ENCODE results near the gene ADAMTS19.
A peak's percentile ranks its signal among the peaks of the same experiment; 100 is the strongest.
"Not testable (repeated sequence)": the region's sequence is repeated elsewhere in the genome, so short reads cannot be mapped to it uniquely, and the experiment has no call there.

ADAMTS19 gene

DNA sequence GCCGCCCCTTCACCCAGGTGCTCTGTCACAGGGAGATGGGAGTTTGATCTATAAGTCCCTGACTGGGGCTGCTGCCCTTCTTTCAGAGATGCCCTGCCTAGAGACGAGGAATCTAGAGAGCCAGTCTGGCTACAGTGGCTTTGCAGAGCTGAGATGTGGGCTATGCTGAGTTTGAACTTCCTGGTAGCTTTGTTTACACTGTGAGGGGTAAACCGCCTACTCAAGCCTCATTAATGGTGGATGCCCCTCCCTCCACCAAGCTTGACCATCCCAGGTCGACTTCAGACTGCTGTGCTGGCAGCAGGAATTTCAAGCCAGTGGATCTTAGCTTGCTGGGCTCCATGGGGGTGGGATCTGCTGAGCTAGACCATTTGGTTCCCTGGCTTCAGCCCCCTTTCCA lies 124.4 kb downstream of the ADAMTS19 start:
- not testable (repeated sequence) for DNase-seq (ENCODE audit: low read depth)

DNA sequence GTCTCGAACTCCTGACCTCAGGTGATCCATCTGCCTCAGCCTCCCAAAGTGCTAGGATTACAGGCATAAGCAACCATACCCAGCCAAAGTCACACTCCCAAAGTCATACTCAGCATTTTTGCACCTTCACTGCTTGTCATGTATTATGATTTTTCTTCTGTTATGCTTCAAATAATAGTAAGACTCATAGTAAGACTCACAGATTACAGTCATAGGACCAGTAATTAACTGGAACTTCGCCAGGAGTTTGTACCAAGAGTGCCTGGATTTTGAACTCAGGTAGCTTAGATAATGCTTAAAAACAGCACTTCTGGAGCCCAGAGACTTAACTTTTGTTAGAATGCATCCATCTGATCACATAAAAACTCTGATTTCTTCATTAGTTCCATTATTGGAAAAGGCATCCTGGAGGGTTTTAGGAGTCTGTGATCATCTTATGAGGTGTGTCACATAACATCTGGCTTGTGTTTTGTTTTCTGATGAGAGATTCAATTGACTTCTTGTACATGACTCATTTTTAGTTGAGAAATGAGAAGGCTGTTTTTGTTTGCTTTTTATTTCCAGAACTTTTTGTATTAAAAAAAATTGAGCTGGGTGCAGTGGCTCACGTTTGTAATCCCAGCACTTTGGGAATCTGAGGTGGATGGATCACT lies 131.5 kb downstream of the ADAMTS19 start:
- DNase-seq (ENCODE audit: low read depth), result no peak

DNA sequence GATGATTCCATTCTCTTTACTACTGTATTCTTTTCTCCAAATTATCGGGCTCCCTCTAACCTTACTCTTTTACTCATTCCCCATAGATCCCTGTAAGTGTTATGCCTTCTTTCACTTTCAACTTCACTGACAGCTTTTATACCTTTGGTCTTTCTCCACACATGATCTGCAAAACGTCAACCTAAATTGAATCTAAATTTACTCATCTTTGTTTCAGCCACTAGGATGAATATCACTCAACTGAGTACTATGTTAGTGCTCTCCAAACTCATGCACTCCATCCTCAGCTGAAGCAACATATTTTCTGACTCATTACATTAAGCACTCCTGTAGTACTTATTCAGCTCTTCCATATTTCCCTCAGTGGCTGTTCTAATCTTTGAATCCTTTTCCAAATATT lies 133.4 kb downstream of the ADAMTS19 start:
- DNase-seq (ENCODE audit: low read depth), result no peak

DNA sequence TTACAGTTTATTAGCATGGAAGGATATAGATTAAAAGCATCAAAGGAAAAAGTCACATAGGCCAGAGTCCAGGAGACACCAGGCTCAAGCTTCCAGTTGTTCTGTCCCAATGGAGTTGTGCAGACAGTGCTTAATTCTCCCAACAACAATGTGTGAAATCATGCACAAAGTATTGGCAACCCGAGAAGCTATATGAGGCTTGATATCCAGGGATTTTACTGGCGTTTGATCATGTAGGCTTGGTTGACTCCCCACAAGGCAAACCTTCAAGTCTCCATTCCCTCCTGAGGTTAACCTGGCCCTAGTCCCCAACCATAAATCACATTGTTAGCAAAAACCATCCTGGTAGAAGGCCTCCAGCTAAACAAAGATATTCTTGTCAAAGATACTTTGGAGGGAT lies 141.5 kb downstream of the ADAMTS19 start:
- no peak for DNase-seq (ENCODE audit: low read depth)

DNA sequence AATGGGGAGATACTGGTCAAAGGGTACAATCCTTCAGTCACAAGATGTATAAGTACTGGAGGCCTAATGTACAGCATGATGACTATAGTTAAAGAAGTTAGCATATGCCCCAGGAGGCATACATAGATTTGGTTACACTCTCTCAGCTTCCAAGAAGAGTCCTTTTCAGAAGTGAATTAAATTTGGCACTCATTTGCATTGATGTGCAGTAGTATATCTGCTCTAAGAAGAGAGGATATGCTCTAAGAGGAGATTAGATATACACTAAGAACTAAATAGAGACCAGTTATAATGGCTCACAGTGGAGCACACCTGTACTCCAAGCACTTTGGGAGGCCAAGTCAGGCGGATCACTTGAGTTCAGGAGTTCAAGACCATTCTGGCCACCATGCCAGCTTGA lies 148.3 kb downstream of the ADAMTS19 start:
- no peak for DNase-seq (ENCODE audit: low read depth)

DNA sequence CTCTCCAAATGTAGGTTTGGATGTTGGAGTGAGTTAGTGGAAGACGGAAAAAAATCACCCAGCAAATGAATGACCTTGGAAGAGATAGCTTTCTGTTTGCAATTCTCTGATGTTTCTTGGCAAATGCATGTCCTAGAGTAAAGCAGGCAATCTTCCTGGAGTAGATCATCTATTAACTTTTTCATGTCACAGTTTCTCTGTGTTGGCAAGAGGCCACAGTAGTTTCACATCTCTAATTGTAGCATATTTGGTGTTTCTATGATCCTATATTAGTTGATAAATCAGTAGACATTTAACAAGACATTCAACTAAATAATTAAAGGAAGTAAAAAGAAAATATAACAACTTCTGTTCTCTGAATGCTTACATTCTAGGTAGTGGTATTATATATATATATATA lies 149.6 kb downstream of the ADAMTS19 start:
- DNase-seq (ENCODE audit: low read depth), result no peak

DNA sequence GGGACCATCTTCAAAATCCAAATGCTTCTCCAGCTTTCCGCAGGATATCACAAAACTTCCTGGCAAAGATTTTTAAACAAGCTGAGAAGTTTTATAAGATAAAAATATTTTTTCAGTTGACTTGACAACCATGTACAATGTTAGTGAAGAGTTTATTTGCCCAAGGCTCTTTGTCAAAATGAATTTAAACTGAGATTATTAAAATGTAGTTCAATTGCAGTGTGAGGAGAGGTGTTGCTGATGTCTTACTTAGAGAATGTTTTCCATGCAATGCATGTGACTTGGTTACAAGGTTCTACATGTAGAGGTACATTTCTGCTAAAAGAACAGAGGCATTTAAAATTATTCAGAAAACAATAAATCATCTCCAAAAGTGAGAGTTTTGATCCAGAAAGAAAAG lies 156.4 kb downstream of the ADAMTS19 start:
- DNase-seq (ENCODE audit: low read depth), result no peak

DNA sequence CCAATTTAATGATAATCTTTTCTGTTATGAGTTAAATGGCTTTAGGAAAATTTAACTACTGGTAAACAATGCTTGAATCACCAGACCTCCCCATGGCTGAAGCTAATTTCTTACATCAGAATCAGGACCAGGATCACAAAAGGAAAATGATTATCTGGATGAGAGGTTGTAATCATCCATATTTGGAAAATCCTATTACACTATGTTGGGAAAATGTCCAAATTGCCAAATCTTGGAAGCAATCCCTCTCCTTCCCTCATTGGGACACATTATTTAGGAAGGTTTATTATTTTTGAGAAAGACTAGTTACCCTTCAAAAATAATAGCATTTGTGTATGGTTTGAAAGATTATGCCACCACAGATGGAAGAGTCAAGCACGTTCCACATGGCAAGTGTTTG lies 157.1 kb downstream of the ADAMTS19 start:
- no peak for DNase-seq (ENCODE audit: low read depth)

DNA sequence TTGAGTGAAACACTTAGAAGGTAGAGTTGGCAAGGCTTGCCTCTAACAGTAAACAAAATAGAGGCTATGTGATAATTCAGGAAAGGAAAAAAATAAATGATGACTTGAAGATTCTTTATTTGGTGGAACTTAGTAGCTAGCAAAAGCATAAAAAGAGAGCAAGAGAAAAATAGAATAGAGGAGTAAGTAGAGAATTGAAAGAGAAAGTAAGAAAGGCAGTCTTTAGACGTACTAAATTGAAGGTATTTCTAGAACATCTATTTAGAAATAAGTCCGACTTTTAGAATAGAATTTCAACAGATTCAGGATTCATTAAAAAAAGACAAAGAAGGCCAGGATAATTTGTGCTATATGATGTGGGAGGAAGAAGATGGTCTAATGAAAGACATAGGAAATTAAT lies 159.7 kb downstream of the ADAMTS19 start:
- no peak for DNase-seq (ENCODE audit: low read depth)

DNA sequence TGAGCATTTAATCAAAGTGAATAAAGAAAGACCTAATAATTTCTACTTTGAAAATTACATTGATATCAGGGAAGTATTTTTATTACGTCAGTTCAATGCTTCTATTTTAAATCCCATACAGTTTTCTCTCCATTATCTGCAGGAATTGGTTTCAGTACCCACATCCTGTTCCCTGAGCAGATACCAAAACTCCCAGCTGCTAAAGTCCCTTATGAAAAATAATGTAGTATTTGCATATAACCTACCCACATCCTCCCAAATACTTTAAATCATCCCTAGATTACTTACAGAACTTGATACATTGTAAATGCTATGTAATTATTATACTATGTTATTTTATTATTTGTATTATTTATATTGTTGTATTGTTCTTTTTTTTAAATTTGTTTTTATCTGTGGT lies 162.4 kb downstream of the ADAMTS19 start:
- no peak for DNase-seq (ENCODE audit: low read depth)

DNA sequence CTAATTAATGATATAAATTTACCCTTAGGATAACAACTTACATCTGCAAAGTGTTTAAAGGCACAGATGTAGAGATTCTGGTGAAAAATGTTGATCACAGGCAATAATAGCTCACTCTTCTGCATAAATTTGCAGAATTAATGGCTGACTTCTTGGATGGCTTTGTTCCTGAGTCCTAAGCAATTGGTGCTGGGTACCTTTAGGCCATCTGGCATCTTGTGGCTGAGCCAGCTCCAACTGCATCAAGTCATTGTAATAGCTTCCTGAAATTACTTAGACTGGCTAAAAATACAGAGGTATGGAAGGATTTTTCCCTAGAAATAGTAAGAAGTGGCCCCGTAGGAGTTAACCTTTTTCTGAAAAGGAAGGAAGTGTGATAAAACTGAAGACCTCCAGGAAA lies 169.5 kb downstream of the ADAMTS19 start:
- DNase-seq (ENCODE audit: low read depth), result no peak

DNA sequence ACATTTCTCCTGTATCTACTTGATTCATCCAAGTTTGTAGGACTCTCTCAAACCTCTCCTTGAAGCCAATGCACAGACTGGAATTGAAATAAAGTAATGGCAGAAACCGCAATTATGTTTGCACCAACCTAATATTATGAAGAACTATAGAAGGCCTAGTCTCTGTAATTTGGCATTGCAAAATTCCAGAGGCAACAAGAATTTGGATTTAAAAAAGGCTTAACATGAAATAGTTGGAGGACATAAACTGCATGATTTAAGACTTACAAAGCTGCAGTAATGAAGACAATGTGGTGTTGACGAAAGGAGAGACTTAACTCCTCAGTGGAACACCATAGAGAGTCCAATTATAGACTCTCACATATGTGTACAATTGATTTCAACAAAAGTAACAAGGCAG lies 170.0 kb downstream of the ADAMTS19 start:
- DNase-seq (ENCODE audit: low read depth), result no peak

DNA sequence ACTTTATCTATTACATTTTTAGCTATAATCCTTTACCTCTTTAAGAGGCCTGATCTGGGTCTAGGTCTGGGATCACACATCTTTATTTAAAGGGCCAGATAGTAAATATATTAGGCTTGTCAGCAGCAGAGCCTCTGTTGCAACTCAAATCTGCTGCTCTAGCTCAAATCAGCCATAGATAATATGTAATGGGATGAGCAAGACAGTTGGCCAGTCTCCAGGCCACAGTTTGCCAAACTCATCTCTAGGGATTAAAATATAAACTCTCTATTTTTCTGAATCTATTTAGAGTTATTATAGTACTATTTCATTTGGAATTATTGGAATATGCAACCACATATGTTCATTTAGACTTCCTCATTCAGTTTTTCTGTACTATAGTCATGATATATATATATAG lies 171.9 kb downstream of the ADAMTS19 start:
- DNase-seq (ENCODE audit: low read depth), result peak; percentile 9

DNA sequence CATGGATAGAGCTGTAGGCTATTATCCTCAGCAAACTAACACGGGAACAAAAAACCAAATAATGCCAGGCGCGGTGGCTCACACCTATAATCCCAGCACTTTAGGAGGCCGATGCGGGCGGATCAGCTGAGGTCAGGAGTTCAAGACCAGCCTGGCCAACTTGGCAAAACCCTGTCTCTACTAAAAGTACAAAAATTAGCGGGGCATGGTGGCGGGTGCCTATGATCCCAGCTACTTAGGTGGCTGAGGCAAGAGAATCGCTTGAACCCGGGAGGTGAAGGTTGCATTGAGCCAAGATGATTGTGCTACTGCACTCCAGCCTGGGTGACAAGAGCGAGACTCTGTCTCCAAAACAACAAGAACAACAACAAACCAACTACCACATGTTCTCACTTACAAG lies 177.4 kb downstream of the ADAMTS19 start:
- not testable (repeated sequence) for DNase-seq (ENCODE audit: low read depth)

DNA sequence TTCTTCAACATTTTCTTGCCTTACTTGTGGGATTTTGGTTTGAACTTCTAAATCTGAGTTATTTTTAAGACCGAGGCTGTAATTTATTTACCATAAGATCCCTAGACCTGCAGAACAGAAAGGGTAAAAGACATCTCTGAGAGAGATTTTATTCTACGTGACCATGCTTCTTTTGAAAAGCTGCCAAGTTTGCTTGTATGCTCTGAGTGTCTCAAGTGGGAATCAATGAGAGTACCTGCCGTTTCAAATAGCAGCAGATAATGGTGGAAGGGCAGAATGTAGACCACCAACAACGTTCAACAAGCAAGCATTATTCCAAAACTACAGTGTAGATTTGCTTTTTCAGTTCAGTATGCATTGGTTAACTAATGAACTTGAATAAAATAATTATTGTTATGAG lies 179.2 kb downstream of the ADAMTS19 start:
- DNase-seq (ENCODE audit: low read depth), result no peak

DNA sequence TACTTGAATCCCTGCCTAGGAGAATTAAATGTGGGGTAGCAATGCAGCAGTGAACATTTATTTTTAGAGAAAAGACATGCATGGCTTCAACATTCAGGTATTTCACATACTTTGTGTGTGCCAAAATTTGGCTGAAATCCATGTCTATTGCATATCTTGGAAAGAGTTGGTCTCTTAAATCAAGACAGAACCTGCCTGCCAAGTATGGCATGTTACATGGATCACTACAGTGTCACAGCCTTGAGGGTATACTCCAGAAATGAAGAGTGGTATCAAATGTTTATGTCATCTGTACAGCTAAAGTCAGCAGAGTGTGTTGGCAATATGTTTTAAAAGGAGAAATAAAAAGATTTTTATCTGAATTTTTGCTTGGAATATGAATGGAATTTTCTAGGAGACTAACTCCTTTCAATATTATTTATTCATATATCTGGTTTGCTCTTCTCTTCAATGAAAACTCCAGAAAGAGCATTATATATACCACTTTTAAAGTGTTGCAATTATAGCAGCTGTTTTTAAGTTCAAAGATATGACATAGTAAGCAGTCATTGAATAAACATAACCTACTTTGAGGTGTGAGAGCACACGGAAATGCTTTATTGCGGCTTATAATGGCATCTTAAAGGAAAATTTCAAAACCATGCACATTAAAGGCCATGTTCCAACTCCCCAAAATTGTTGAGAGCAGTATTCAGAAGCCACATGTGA lies 192.4 kb downstream of the ADAMTS19 start:
- DNase-seq (ENCODE audit: low read depth), result no peak

DNA sequence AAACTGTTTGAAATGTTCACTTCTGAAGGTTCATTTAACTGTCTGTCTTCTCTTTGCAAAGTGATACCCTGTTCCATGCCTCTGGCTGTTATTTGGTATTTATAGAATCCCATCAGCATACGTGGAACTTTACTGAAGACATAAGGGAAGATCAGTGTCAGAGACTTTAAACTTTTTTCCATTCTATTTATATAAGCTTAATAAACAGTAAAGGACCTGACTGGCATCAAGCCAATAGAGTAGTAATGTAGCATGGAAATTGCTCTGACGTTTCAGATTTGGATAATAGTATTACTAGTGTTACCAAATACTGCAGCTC lies 192.9 kb downstream of the ADAMTS19 start:
- no peak for DNase-seq (ENCODE audit: low read depth)

DNA sequence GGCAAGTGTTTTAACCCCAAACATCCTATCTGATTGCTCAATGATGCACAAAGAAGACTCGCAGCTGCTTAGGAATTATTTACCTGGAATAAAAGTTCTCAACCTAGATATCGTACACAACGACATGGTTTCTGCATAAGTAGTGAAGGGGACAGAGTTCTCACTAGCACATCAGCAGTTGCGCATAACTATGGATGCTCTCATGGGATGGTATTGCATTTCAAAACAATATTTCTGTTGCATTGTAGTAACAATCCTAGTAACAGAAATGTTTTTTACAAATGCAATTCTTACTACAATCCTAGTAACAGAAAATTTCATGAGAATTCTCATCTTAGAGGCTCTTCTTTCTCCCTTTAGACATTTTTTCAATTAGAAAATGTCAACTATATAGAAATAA lies 193.3 kb downstream of the ADAMTS19 start:
- no peak for DNase-seq (ENCODE audit: low read depth)

DNA sequence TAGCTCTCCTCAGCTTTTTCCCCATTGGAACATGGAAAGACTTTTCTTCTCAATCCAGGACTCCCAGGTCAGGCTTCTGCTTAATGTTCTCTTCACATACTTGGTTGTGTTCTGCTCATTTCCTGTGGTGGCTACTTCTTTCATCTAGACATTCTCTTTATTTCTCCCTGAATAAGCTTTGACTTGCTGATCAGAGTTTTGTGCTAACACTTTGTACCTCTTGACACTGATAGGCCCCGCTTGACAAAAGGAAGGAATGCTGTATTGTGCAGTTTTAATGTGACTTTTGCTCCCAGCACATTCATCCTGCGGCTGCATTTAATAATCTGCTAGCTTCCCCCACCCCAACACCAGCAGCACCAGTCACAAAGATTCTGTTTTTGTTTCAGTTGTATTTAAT lies 196.9 kb downstream of the ADAMTS19 start:
- DNase-seq (ENCODE audit: low read depth), result no peak

DNA sequence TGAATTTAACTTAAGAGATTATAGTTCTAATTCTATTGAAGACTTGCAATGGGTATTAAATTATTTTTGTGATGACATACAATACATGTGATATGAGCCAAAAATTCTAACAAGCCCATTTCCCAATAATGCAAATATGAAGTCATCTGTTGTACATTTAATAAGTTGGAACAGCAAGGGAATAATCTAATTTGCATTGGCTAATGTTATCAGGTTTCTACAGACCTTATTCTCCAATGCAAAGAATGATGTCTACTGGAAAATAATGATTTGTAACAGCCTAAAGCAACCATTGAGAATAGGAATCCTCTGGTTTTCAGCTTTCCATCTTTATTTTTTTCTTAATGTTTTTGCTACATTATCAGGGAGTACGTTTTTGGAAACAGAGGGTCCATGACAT lies 198.7 kb downstream of the ADAMTS19 start:
- DNase-seq (ENCODE audit: low read depth), result no peak

DNA sequence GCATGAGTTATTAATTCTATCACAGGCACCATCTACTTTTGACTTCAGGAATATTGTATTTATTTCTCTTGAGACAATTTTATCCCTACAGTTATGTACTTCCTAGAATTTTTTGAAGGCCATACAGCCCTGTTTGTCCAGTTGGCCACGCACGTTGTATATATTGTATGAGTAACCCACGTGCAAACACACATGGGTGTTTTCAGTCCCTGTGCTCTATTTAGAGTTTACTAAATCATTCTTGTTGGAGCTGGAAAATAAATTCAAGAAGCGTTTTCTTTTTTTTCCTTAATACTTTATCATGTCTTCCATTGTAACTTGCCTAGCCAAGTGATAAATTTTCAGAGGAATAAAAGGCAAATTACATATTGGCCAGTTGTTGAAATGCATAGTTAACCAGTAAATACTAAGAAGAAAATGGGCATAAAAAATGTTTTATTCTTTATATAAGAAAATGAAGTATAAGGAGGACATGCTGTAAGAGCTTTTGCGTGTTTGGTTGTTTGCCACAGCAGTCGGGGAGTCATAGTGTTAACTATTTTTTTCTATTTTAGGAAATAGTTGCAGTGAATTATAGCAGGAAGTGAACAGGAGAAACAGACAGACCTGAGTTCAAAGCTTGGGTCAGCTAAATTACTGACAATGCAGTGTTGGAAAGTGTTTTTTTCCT lies 201.4 kb downstream of the ADAMTS19 start:
- no peak for DNase-seq (ENCODE audit: low read depth)

DNA sequence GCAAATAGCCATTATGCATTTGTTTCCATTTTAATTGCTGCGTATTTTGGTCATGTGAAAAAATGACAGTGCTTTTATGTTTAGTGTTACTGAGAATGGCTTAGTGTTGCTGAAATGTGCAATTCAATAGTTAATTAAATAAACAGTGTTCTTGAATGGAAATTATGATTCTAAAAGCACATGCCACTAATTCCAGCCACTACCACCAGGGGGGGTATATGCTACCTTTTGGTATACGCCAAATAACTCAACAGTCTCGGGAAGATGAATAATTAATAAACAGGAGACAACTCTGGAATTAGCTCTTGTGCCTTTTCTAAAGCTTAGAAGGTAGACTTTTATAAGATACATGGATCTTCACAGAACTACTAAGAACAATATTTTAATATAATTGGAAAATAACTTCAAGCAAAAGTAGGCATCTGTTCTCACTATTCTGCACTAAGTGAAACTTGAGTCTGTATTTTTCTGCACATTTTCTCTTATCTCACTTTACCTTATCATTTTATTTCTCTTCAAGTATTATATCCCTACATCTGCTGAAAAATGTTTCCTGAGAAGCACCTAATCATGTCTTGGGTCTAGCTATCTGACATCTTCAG lies 204.3 kb downstream of the ADAMTS19 start:
- DNase-seq (ENCODE audit: low read depth), result peak; percentile 46

DNA sequence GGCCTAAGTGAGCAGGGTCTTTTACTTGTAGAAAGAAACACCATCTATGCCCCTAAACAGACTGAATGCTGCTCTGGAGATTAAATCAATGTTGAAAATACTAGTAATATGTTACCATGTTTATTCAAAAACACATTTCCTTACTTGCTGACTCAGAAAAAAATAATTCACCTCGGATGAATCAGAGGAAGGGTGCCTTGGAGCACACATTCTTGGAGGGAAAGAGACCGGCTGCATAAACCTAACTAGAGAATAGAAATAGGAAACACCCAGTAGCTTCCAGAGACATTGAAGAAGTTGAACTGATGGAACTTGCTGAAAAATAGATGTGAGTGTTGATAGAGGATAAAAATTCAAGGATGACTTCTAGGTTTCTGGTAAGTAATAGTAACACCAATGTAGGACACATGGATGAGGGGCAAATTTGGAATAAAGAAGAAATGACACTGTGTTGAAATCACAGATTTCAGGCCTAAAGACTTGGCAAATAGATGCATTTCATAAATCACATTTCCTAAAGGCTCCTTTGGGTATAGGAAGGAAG lies 210.9 kb downstream of the ADAMTS19 start:
- DNase-seq (ENCODE audit: low read depth), result peak; percentile 66
